Measurements from ENCODE around the gene PNMA8B.
"Not testable (repeated sequence)": the region's sequence is repeated elsewhere in the genome, so short reads cannot be mapped to it uniquely, and the experiment has no call there.

Gene PNMA8B

DNA sequence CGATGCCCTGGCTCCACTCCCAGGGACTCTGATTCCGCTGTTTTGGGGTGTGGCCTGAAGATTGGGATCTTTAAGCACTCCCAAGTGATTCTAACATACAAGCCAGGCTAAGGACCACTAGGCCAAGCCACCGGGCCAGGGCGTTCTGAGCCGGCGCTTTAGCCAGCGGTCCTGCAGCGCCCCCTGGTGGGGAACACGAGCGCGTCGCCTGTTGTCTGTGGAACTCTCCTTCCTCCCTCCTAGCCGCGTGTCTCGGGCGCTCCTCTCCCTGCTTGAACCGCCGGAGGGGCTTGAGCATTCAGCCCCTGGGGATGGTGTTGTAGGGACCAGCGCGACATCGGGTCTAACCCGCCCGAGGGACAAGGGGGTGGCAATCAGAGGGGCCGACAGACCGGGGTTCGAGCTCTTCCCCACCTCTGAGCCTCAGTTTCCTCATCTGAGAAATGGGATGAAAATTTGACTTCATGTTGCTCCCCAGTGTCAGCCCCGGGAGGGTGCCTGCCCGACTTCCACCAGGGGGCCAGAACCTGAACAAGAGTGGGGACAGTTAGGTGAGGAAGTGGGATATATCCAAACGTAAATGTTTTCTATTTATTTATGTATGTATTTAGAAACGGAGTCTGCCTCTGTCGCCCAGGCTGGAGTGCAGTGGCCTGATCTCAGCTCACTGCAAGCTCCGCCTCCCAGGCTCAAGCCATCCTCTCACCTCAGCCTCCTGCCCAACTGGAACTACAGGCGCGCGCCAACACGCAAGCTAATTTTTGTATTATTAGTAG, 18.0 kb upstream of the PNMA8B start:
- DNase-seq = no peak

DNA sequence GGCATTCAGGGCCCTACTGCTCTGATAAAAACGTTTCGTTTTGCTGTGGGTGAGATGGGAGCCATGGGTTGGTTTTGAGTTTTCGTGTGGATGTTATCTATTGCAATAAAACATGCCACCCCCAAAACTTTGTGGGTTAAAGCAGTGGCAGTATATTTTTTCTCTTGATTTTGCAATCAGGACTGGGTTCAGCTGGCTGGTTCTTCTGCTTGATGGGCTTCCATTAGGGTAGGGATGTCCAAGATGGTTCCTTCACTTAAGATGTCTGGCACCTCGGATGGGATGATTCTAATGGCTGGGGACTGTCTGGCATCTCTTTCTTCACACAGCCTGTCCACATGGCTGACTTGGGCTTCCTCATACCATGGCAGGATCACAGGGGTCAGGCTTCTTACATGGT, 15.6 kb upstream of the PNMA8B start:
- no peak for DNase-seq

DNA sequence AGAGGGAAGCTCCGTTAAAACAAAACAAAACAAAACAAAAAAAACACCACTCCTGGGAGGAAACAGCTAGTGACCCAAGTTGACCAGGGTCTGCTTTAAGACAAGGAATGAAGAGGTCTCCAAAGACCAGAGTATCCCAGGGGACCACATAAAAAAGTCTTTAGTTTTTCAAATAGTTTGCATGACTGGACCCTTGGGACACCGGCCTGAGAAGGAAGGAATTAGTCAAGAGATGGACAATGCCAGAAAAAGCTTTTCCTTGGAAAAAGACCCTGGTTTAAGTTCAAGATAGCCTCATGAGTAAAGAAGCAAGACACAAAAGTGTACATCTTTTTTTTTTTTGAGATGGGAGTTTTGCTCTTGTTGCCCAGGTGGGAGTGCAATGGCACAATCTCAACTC, 12.5 kb upstream of the PNMA8B start:
- no peak for DNase-seq

DNA sequence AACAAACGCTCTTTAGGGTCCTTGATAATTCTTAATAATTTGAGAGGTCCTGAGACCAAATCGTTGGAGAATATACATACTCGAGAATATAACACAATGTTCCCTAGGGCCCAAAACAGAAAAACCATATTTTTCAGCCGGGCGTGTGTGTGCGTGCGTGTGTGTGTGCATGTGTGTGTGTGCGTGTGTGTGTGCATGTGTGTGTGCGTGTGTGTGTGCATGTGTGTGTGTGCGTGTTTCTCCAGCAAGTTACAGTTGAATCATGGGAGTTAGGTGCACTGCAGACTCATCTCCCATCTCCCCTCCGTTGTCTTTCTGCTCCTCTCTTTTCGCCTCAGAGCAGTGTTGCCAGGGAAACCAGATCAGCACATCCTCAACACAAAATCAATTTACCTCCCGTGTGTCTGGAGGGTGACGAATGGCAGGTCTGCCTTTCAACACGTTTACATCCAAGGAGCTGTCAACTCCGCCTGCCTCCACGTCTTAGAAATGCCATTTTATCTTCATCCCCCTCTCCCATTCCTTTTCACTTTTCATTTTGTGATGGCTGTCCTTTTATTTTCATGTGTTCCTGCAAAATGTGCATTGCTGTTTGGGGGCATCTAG, 8.3 kb upstream of the PNMA8B start:
- no peak for DNase-seq

DNA sequence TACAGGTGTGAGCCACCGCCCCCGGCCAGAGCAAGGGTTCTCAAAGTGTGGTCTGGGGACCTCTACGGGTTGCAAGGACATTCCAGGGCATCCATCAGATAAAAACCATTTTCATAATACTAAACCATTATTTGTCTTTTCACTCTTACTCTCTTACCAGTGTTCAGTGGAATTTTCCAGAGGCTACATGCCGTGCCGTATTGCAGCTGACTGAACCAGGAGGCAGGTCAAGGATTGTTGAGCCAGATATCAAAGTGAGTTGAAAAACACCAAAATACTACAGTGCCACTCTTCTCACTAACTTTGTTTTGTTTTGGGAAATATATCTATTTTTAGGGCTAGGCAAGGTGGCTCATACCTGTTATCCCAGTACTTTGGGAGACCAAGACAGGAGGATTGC, 7.2 kb upstream of the PNMA8B start:
- DNase-seq = no peak

DNA sequence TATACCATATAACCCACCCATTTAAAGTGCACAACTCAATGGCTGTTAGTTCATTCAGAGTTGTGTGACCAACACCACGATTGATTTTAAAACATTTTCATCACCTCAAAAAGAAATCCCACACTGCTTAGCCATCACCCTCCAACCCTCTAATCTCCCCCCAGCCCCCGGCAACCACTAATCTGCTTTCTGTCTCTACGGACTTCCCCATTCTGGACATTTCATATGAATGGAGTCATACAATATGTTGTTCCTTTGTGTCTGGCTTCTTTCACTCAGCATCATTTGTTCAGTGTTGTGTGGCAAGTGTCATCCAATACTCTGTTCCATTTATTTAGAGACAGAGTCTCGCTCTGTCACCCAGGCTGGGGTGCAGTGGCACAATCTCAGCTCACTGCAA, 4.0 kb upstream of the PNMA8B start:
- DNase-seq = no peak

DNA sequence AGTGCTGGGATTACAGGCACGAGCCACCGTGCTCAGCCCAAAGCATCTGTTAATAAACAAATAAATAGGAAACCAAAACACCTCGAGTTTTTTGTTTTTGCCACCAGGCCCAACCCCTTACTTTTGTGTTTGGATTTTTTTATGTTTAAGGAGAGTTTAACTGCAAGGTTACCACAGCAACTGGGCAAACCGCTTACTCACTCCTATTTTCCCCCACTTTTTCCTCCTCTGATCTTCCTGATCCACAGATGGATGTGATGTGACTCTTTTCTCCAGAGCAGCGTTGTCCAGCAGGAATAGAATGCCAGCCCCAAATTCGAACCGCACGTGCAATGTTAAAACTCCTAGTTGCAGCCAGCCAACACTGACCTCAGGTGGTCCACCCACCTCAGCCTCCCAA, 2.1 kb upstream of the PNMA8B start:
- DNase-seq = no peak

DNA sequence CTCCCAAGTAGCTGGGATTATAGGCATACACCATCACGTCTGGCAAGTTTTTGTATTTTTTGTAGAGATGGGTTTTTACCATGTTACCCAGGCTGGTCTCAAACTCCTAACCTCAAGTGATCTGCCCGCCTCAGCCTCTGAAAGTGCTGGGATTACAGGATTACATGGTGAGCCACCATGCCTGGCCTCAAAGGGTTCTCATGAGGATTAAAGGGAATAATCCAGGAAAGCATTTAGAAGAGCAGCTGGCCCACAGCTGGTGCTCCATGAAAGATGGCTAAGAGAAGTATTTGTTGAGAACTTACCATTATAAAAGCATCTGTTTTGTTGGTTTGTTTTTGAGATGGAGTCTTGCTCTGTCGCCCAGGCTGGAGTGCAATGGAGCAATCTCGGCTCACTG, 1.2 kb upstream of the PNMA8B start:
- DNase-seq = not testable (repeated sequence)

DNA sequence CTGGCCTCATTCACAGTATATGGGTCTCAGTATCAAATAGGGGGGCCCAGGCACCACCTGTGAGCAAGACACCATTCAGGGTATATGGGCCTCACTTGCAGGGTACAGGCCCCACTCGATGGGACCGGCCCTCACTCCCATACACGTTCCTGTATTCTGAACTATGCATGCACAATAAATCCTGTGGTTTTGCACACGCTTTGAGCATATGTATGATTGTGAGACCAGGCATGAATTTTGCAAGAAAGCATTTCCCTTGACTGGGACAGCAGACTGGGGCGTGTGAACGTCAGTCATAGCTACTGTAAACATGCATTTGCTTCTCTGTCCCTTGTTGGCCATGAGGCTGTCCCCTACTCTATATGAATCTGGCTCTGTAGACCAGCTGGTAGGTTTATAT, 637 bp upstream of the PNMA8B start:
- no peak for DNase-seq

DNA sequence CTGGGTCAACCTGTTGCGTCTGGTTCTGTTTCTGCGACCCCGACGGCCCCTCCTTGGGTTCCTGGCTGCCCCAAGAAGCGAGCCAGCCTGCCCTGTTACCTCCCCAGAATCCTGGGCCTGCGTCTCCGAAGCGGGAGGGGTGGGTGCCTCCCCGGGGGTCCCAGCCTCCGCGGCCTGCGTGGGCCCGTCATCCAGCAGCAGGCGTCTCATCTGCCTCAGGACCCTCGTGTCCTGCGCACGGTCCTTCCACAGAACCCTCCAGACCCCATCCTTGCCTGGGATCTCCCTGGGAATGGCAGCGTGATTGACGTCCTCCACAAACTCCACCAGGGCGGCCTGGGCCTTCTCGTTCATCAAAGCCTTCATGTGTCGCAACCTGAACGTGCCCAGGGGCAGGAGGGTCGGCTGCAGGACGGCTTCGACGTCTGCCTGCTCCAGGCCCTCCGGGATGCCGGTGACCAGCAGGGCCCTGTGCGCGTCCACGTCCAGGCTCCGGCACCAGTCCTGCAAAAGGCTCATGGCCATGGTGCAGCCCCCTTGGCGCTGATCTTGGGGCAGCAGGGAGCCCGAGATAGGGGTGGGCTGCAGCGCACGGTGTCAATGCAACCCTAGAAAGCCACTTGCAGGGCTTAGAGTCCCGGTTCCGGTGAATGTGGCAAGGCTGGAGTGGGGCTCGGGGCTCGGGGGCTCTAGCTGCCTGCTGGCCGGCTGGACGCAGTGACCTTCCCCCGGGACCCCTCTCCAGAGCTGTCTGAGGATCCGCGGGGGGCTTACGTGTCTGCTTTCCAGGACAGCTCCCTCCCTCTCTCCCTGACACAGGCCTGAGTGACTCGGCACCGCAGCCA, 504 bp downstream of the PNMA8B start:
- DNase-seq = no peak

DNA sequence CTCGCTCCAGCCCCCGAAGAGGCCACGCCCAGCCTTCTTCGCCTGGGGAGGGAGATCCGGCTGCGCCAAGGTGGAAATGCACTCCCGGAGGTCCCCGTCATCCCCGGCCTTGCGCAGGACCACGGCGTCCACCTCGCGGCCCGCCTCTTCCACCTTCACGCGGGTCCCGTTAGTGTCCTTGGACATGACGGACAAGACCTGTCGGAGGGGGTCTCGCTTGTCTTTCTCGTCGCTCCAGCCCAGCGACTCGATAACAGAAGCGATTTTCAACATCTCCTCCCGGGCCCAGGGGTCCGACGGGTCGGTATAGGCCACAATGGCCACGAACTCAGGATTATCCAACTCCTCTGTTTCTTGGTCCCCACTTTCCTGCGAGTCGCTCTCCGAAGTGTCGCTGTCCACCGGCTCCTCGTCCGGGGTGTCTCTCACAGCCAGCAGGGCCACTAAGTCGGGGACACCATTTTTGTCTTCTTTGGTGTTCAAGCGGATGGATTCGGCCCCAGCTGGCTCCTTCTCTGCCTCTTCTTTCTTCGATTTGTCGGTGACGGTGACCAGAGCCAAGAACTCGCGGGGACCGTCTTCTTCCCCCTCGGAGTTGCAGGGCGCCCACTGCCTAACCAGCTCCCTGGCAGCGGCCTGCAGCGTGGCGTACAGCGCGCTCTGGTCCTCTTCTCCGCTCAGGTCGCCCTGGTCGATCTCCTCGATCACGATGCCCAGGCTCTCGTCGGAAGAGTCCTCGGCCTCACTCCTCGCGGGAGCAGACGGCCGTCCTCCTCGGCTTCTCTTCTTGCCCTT, 1.3 kb downstream of the PNMA8B start:
- DNase-seq = no peak

DNA sequence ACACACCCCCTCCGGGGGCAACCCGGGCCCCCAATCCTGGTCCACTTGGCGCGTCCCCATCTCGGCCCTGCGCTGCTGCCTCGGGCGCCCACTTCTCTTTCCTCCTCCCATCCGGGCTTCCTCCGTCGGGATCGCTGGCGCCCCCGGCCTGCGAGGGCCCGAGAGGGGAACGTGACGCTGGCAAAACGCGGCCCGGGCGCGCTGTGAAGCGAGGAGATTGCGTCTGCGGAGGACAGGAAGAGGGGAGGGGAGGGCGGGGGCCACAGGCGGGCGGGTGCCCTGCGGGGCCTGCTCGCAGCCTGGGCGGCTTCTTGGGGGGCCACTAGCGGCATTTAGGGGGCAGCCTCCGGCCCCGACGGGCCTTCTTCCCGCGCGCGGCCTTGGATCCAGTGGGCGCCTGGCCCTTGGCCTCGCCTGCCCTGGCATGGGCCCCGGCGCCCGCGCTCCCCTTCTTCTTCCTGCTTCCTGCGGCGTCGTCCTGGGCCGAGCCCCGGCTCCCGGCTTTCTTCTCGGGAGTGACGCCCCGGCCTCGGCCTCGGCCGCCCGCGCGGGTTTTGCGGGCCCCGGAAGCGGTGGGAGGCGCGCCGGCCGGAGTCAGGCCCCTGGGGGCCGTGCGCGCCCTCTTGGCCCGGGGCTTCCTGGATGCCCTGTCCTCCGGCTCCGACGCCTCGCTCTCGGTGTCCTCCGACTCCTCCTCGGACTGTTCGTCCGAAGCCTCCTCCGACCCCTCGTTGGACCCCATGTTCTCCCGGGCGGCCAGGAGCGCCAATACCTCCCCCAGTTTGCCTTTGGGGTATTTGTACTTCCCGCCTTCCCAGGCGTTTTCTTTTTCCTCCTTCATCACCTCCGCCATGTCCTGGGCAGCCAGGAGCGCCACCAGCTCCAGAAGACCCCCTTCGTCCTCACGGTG, 2.2 kb downstream of the PNMA8B start:
- no peak for DNase-seq

DNA sequence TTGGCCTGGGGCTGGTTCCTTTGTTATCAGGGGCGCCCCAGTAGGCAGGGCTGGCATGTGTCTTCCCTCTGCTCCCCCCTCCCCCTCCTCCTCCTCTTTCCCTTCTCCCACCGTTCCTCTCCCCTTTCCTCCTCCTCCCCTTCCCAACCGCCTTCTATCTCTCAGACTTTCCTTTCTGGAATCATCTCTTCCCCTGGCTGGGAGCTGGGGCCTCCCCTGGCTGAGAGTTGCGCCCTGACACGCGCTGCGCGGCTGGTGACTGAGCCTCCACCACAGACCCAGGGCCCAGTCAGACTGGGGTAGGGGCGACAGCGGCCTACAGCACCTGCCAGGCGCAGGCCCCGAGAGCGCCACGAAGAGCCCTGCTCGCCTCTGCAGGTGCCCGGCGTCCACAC, 2.8 kb downstream of the PNMA8B start:
- no peak for DNase-seq

DNA sequence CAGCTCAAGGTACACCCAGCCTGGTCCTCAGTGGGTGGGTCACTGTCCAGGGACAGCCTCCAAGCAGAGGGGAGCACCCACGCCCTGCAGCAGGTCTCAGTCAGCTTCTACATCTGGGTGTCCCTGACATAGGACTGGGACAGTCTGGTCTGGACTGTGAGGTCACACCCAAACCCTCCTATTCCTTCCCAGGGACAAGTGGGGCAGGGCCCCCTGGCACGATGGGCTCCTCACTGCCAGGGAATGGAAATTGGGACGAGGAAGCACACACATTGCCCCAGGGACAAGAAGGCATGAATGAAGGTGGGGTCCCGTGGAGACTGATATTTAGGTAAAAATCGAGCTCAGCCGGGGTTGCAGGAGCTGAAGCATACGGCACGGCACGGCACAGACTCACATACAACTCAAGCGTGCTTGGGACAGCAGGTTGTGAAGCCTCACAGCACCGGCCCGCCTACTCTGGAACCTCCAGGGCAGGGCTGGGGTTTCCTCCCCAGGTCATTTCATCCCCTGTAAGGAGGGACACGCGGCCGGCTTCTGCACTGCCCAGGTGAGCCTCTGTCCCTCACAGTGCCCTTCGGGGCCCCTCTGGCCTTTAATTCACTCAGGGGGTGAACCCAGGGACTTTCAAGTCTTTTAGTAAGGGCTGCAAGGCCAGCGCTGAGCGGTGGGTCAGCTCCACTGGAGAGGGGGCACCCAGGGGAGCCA, 3.5 kb downstream of the PNMA8B start:
- no peak for DNase-seq

DNA sequence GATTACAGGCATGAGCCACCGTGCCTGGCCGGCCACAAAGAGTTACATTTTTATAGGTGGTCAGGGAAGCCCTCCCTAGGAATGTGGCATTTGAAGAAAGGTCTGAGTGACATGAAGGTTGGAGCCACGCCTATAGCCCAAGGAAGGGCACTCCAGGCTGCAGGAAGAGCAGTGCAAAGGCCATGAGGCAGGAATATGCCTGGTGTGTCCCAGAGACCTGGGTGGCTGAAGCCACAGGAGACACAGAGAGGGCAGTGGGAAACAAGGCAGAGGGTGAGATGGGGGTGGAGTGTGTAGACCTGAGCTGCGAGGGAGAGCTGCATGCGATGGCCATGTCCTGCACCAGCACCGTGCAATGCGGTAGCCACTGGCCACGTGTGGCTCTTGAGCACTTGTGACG, 4.9 kb downstream of the PNMA8B start:
- DNase-seq = no peak

DNA sequence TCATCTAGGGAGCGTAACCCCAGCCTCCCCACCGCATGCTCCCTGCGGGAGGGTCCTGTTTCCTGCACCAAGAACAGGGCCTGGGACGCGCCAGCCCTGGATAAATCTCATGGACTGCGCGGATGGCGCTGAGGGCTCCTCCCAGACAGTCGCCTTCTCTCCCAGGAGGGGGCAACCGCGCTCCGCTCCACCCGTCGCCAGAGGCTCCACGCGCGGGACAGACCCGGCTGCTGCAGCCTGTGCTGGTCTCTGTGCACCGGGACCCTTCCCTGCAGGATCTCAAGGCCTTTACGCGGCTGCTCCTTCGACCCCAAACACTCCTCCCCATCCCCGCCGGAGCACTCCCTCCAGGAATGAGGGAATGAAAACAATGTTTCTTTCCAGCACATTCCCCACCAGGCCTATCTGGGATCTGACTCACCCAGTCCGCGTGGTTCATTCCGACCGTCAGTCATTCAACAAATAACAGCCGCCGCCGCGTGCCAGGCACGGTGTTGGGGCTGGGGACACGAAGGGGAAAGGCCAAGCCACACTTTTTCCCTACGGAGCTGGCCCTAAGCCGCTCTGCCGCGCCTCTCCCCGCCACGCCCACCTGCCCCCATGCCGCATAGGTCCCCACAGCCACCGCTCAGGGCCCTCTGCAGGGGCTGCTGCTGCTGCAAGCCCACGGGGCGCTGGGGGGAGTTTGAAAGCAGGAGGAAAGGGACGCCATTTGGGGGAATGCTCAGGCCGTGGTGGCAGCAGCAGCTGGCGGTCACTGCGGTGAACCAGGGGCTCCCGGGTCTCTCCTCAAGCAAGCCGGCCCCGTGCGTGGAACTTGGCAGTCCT, 6.0 kb downstream of the PNMA8B start:
- DNase-seq = no peak

DNA sequence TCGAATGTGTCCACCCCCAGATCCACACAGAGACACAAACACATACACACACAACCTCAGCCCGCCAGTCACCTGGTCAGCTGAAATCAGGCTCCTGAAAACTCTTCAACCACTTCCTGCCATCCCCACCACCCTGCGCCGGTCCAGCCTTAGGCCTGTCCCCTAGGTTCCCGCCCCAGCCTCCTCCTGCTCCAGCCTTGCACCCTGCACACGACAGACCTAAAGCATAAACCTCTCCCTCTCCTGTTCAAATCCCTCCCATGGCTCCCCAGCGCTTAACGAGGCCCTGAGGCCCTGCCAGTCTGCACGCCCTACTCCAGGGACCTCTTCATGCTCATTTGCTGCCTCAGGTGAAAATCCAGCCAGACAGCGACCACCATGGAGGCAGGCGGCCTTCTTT, 7.1 kb downstream of the PNMA8B start:
- no peak for DNase-seq

DNA sequence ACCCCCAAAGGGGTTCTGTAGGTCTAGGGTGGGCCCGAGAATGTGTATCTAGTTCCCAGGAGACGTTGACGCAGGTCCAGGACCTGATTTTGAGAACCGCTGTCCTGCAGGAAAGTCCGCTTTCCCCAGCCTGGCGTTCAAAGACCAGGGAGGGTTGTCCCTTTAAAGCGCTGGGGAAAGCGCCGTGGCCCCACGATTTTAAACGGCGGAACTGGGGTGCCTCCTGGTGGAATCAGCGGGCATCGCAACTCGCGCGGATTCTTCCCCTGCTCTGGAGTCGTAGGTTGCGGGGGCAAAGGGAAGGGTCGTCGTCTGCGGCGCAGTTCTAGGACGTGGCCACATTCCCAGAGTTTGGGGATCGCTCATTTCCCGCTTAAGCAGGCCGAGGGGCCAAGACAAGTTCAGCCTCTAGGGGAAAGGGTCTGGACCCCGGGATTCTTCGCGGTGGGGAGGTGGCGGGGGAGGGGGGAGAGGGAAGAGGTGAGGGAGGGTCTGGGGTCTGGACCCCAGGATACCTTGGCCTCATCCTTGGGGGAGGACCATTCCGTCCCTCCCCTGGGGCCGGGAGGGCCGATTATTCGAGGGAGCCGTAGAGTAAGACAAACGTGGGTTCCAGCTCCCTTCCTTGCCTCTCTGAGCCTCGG, 7.7 kb downstream of the PNMA8B start:
- DNase-seq = peak; percentile 44

DNA sequence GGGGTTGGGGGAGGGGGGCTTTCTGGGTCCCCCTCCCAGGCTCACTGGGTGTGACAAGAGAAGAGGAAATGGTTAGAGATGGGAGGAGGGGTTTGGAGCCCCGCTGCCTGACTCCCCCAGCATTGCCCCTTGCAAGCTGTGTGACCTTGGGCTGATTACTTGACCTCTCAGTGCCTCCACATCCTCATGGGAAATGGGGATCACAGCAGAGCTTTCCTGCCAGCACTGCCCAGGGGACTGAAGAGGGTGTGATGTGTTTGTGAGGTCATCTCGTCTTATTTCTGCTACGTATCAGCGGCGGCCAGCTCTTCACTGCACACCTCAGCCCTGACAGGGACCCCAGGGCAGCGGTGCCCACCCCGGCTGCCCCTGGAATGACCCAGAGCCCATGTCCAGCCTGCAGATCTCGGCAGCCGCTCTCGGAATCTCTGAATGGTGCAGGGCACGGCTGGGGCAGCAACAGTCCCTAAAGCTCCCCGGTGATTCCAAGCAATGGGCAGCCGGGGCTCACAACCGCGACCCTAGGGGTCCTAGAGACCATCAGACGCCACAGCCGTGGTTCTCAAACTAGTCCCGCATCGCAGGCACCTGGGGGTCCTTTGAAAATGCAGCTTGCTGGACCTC, 8.4 kb downstream of the PNMA8B start:
- no peak for DNase-seq

Data from NCI-H510A (cell line).